Measurements from ENCODE around the gene FILIP1L.
A peak's percentile ranks its signal among the peaks of the same experiment; 100 is the strongest.

- peak; percentile 79 for TF ChIP-seq CTCF (conservative IDR thresholded peaks at IDR 0.05; ENCODE audit: low read depth, low read length)
- TF ChIP-seq EZH2 (IDR thresholded peaks at IDR 0.05; ENCODE audit: borderline replicate concordance, low read depth, low read length, poor library complexity, severe bottlenecking), result no peak
Measured at GRCh38 chr3:100068826-100069225, 45.5 kb downstream of the FILIP1L start.
